GM23338 (cell line): ENCODE results near the gene UBXN11. TPM values are rescaled to one million over a fixed set of nuclear protein-coding genes. Genes with fewer than 3 reads are reported as not detected.
A peak's percentile ranks its signal among the peaks of the same experiment; 100 is the strongest.

ENCODE experiments used
- ATAC-seq: fragments of 200-7000 bp; cut with Tn5 transposase; 3 replicates; pipeline ENCODE4 v1.9.1; 2020
- DNase-seq: peaks from one replicate; pipeline ENCODE4 v3.0.0-alpha.2; 2015; ENCODE audit warnings: low spot score
- H2AFZ ChIP-seq: fragments of 200-600 bp; sonication (generic); 2 replicates; pipeline ENCODE4 v1.8.0; 2016; ENCODE audit warnings: antibody characterized with exemption, mild to moderate bottlenecking, moderate library complexity
- H3F3A ChIP-seq: fragments of 200-600 bp; sonication (generic); replicated peaks from 2 replicates; pipeline ENCODE4 v1.8.0; 2017; ENCODE audit warnings: antibody characterized with exemption, mixed run types, low read depth
- H3K27ac ChIP-seq: fragments of 200-600 bp; sonication (generic); 2 replicates; pipeline ENCODE4 v1.6.1; 2016; ENCODE audit warnings: low read depth
- H3K27me3 ChIP-seq: fragments of 200-600 bp; sonication (generic); 2 replicates; pipeline ENCODE4 v1.8.0; 2016; ENCODE audit warnings: mild to moderate bottlenecking, mixed run types, moderate library complexity; ENCODE audit not compliant: insufficient read depth
- H3K36me3 ChIP-seq: fragments of 200-600 bp; sonication (generic); 2 replicates; pipeline ENCODE4 v1.8.0; 2016; ENCODE audit warnings: mild to moderate bottlenecking; ENCODE audit not compliant: insufficient read depth
- H3K4me1 ChIP-seq: fragments of 200-600 bp; sonication (generic); 2 replicates; pipeline ENCODE4 v1.8.0; 2016; ENCODE audit warnings: mild to moderate bottlenecking, moderate library complexity; ENCODE audit not compliant: insufficient read depth
- H3K4me2 ChIP-seq: fragments of 200-600 bp; sonication (generic); 2 replicates; pipeline ENCODE4 v1.7.1; 2017; ENCODE audit warnings: mixed run types
- H3K4me3 ChIP-seq: fragments of 200-600 bp; sonication (generic); 2 replicates; pipeline ENCODE4 v1.6.1; 2016; ENCODE audit warnings: mixed run types
- H3K79me2 ChIP-seq: fragments of 200-600 bp; sonication (generic); replicated peaks from 2 replicates; pipeline ENCODE4 v1.8.0; 2017; ENCODE audit warnings: mild to moderate bottlenecking; ENCODE audit not compliant: insufficient read depth
- H3K9me2 ChIP-seq: fragments of 200-600 bp; sonication (generic); 2 replicates; pipeline ENCODE4 v1.8.0; 2017; ENCODE audit not compliant: insufficient read depth
- H4K20me1 ChIP-seq: fragments of 200-600 bp; sonication (generic); replicated peaks from 2 replicates; pipeline ENCODE4 v1.8.0; 2017; ENCODE audit warnings: mild to moderate bottlenecking; ENCODE audit not compliant: insufficient read depth
- H3K27ac Mint-ChIP-seq: 2 replicates; pipeline ENCODE4 v1.8.0; 2020; ENCODE audit warnings: inconsistent platforms, mild to moderate bottlenecking, moderate library complexity, mixed read lengths
- H3K27me3 Mint-ChIP-seq: 3 replicates; pipeline ENCODE4 v1.8.0; 2022; ENCODE audit warnings: low read depth, mild to moderate bottlenecking, moderate library complexity, mixed read lengths, inconsistent platforms; ENCODE audit not compliant: insufficient read depth, poor library complexity
- H3K36me3 Mint-ChIP-seq: 3 replicates; pipeline ENCODE4 v1.8.0; 2021; ENCODE audit warnings: low read depth, mild to moderate bottlenecking, inconsistent platforms, moderate library complexity, mixed read lengths
- H3K4me1 Mint-ChIP-seq: 3 replicates; pipeline ENCODE4 v1.8.0; 2020; ENCODE audit warnings: mild to moderate bottlenecking, inconsistent platforms, mixed read lengths
- H3K4me3 Mint-ChIP-seq: 3 replicates; pipeline ENCODE4 v1.8.0; 2021; ENCODE audit warnings: moderate library complexity, mild to moderate bottlenecking, inconsistent platforms, mixed read lengths
- H3K9me3 Mint-ChIP-seq: 3 replicates; pipeline ENCODE4 v1.8.0; 2020; ENCODE audit warnings: moderate library complexity, mild to moderate bottlenecking, inconsistent platforms, mixed read lengths
- CREB1 ChIP-seq: fragments of 250-450 bp; sonication (Bioruptor Pico); IDR thresholded peaks from 2 replicates; pipeline ENCODE4 v1.5.0; 2020; ENCODE audit warnings: low read depth, mild to moderate bottlenecking, moderate library complexity
- EZH2 ChIP-seq: fragments of 200-600 bp; sonication (generic); IDR thresholded peaks from one replicate; pipeline ENCODE4 v1.8.0; 2017; ENCODE audit warnings: antibody characterized with exemption, mild to moderate bottlenecking, low read depth; ENCODE audit not compliant: unreplicated experiment
- JUNB ChIP-seq: IDR thresholded peaks from one replicate; pipeline ENCODE4 v1.6.1; 2016; ENCODE audit warnings: antibody characterized with exemption; ENCODE audit not compliant: unreplicated experiment
- NANOG ChIP-seq: IDR thresholded peaks from 2 replicates; pipeline ENCODE4 v1.6.1; 2016; ENCODE audit warnings: antibody characterized with exemption, borderline replicate concordance
- POLR2AphosphoS5 ChIP-seq: IDR thresholded peaks from 2 replicates; pipeline ENCODE4 v1.6.1; 2016; ENCODE audit warnings: antibody characterized with exemption, low read depth
- STAT1 ChIP-seq: IDR thresholded peaks from one replicate; pipeline ENCODE4 v1.6.1; 2016; ENCODE audit warnings: antibody characterized with exemption; ENCODE audit not compliant: unreplicated experiment
- ZNF114 ChIP-seq: fragments of 250-450 bp; sonication (Bioruptor Pico); IDR thresholded peaks from 2 replicates; pipeline ENCODE4 v1.5.0; 2020; ENCODE audit warnings: mild to moderate bottlenecking, moderate library complexity
- ZNF331 ChIP-seq: fragments of 250-450 bp; sonication (Bioruptor Pico); IDR thresholded peaks from 2 replicates; pipeline ENCODE4 v1.5.0; 2020; ENCODE audit warnings: low read depth, mild to moderate bottlenecking, moderate library complexity
- polyA plus RNA-seq: library from polyadenylated mRNA; unstranded; fragments of >200 nt; fragmentation: Nextera tagmentation; extraction: Ambion mirVana; gene quantifications from 2 replicates; pipeline ENCODE4 v1.2.1, GENCODE V29; 2016
- total RNA-seq: library from RNA; depleted of rRNA; stranded (reverse); fragments of >200 nt; shearing (Covaris generic); gene quantifications from 2 replicates; pipeline ENCODE4 v1.2.3, GENCODE V29; 2014
- TF ChIP-seq, protein P1 (sequence below): IDR thresholded peaks from 2 replicates; pipeline ENCODE4 v1.6.1; 2016; ENCODE audit warnings: antibody characterized with exemption
- TF ChIP-seq, protein P2 (sequence below): IDR thresholded peaks from one replicate; pipeline ENCODE4 v1.6.1; 2018; ENCODE audit warnings: antibody characterized with exemption; ENCODE audit not compliant: unreplicated experiment
- TF ChIP-seq, protein P3 (sequence below), 2 experiments: fragments of 200-600 bp in 1 of 2; sonication (generic) in 1 of 2; conservative IDR thresholded peaks; 2 replicates each; pipeline versions ENCODE4 v1.5.1 to v1.6.1; 2016 to 2017; ENCODE audit warnings: antibody characterized with exemption in 2 of 2, low read depth in 2 of 2, mild to moderate bottlenecking in 2 of 2, moderate library complexity in 1 of 2

The UBXN11 gene
- total and polyA plus RNA-seq, 2 experiments from 2014 or later: 8.0 to 8.3 TPM

DNA sequence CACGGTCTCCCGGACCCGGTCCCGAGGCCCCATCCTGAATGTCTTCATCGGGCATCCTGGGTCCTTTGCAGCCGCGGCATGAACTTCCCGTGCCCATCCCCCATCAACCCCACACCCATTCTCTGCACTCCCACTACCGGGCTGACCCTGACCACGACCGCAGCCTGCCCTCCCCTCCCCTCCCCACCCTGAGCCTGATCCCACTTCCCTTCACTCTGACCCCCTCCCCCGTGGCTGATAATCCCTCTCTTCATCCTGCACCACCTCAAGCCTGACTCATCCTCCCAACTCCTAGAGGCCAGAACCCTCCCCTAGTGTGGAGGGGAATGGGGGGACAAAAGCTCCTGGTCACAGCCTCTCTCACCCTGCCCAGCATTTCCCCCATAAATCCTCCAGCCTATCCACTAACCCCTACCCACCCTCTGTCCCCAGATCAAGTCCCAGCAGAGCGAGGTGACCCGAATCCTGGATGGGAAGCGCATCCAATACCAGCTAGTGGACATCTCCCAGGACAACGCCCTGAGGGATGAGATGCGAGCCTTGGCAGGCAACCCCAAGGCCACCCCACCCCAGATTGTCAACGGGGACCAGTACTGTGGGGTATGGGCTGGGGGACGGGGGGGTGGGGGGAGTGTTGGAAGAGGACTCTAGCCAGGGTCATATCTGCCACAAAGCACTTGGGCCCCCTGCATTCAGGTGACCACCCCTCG lies 25.9 kb downstream of the UBXN11 start (continued):
- TF ChIP-seq ZNF114 (CRISPR knock-in tag) (no peak), ZNF331 (CRISPR knock-in tag) (no peak), JUNB (no peak), STAT1 (no peak), NANOG (no peak), EZH2 (no peak)
- TF ChIP-seq, protein P1, sequence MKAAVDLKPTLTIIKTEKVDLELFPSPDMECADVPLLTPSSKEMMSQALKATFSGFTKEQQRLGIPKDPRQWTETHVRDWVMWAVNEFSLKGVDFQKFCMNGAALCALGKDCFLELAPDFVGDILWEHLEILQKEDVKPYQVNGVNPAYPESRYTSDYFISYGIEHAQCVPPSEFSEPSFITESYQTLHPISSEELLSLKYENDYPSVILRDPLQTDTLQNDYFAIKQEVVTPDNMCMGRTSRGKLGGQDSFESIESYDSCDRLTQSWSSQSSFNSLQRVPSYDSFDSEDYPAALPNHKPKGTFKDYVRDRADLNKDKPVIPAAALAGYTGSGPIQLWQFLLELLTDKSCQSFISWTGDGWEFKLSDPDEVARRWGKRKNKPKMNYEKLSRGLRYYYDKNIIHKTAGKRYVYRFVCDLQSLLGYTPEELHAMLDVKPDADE: no peak
- TF ChIP-seq, protein P2, sequence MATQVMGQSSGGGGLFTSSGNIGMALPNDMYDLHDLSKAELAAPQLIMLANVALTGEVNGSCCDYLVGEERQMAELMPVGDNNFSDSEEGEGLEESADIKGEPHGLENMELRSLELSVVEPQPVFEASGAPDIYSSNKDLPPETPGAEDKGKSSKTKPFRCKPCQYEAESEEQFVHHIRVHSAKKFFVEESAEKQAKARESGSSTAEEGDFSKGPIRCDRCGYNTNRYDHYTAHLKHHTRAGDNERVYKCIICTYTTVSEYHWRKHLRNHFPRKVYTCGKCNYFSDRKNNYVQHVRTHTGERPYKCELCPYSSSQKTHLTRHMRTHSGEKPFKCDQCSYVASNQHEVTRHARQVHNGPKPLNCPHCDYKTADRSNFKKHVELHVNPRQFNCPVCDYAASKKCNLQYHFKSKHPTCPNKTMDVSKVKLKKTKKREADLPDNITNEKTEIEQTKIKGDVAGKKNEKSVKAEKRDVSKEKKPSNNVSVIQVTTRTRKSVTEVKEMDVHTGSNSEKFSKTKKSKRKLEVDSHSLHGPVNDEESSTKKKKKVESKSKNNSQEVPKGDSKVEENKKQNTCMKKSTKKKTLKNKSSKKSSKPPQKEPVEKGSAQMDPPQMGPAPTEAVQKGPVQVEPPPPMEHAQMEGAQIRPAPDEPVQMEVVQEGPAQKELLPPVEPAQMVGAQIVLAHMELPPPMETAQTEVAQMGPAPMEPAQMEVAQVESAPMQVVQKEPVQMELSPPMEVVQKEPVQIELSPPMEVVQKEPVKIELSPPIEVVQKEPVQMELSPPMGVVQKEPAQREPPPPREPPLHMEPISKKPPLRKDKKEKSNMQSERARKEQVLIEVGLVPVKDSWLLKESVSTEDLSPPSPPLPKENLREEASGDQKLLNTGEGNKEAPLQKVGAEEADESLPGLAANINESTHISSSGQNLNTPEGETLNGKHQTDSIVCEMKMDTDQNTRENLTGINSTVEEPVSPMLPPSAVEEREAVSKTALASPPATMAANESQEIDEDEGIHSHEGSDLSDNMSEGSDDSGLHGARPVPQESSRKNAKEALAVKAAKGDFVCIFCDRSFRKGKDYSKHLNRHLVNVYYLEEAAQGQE: no peak
- TF ChIP-seq, protein P3, sequence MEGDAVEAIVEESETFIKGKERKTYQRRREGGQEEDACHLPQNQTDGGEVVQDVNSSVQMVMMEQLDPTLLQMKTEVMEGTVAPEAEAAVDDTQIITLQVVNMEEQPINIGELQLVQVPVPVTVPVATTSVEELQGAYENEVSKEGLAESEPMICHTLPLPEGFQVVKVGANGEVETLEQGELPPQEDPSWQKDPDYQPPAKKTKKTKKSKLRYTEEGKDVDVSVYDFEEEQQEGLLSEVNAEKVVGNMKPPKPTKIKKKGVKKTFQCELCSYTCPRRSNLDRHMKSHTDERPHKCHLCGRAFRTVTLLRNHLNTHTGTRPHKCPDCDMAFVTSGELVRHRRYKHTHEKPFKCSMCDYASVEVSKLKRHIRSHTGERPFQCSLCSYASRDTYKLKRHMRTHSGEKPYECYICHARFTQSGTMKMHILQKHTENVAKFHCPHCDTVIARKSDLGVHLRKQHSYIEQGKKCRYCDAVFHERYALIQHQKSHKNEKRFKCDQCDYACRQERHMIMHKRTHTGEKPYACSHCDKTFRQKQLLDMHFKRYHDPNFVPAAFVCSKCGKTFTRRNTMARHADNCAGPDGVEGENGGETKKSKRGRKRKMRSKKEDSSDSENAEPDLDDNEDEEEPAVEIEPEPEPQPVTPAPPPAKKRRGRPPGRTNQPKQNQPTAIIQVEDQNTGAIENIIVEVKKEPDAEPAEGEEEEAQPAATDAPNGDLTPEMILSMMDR (conservative IDR thresholded peaks at IDR 0.05; ENCODE audit: low read depth in 2 of 2): no peak

DNA sequence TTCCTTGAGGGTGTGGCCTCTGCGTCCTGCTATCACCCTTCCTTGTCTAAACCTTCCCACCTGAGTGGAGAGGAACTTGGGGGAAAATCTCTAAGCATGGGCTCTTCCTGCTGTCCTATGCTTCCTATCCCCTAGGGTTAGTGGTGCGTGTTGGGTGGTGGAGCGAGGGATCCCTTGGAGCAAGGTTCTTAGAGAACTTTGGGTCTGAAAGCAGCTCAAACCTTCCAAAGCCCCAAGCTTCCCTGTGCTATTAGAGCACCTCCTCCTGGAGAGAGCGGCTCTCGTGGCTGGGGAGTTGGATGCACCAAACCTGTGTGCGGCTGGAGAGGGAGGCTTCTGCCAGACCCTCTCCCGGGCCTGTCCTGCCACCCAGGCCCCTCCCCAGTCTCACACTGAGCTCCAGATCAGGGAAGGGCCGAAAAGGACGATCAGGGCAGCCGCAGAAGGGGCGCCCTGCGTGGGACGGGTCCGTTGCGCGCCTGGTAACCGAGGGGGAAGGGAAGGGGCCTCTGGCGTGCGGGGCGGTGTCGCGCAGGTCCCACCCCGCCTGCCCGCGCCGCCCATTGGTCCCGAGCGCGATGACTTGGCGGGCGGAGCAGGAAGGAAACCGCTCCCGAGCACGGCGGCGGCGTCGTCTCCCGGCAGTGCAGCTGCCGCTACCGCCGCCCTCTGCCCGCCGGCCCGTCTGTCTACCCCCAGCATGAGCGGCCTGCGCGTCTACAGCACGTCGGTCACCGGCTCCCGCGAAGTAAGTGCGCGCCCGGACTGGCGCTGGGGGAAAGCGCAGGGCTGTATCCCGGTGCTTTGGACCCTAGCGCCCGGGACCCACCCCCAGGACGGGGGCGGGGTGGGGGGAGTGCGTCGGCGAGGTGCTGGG lies 26.7 kb downstream of the UBXN11 start, which contains the start of gene SH3BGRL3:
Gene SH3BGRL3, plus strand, starts transcription at position 631 of the 877 bp plus-strand sequence. Its CDS starts 70 bp downstream, at position 701.
- Histone ChIP-seq H3K4me1 (peaks cover 15% of the 10 kb centered on the region), H3K27me3 (no peaks in the 10 kb centered on the region), H2AFZ (peak within 1 kb of the TSS; percentile 43; the same call in 1 of the 2 replicates), H3K4me2 (peak within 1 kb of the TSS; percentile 92), H3F3A (peaks cover 27% of the 10 kb centered on the region), H3K36me3 (peaks cover 21% of the 10 kb centered on the region), H3K27ac (peak within 1 kb of the TSS; percentile 78; the same call in 1 of the 2 replicates), H3K79me2 (no peaks in the 10 kb centered on the region), H3K4me3 (peak within 1 kb of the TSS; percentile 85), H3K9me2 (no peaks in the 10 kb centered on the region), H4K20me1 (no peaks in the 10 kb centered on the region; the same call in 1 of the 2 replicates)
- Mint-ChIP-seq H3K4me1 (peaks cover 45% of the 10 kb centered on the region), H3K27ac (peak within 1 kb of the TSS; percentile 96), H3K36me3 (peaks cover 44% of the 10 kb centered on the region), H3K27me3 (peaks cover 24% of the 10 kb centered on the region), H3K9me3 (no peaks in the 10 kb centered on the region; the same call in 2 of the 3 replicates), H3K4me3 (peak within 1 kb of the TSS; percentile 88)
- ATAC-seq (peak; percentile 67), DNase-seq (peak; percentile 86)
- TF ChIP-seq CREB1 (CRISPR knock-in tag): peak; percentile 52; the same call in 1 of the 2 replicates
- peak; percentile 89 for TF ChIP-seq POLR2AphosphoS5
- TF ChIP-seq ZNF331 (CRISPR knock-in tag): no peak
- no peak for TF ChIP-seq JUNB
- no peak for TF ChIP-seq ZNF114 (CRISPR knock-in tag)
- TF ChIP-seq EZH2: no peak
- TF ChIP-seq, protein P2: peak; percentile 29
- TF ChIP-seq, protein P3 (conservative IDR thresholded peaks at IDR 0.05; ENCODE audit: low read depth in 2 of 2): peak; percentile 69 to 77
